GM12875 (cell line): ENCODE data around the gene HESX1.

ENCODE experiments used
- H3K4me3 ChIP-seq: one replicate; pipeline ENCODE4 v1.5.1; 2011; ENCODE audit warnings: low read depth, low read length, control low read depth
- CTCF ChIP-seq: IDR thresholded peaks from 2 replicates; pipeline ENCODE4 v1.5.1; 2011; ENCODE audit warnings: low read depth, mild to moderate bottlenecking, control low read depth, inconsistent platforms, low read length, moderate library complexity, borderline replicate concordance; ENCODE audit not compliant: insufficient read depth

Gene HESX1

GRCh38 chr3:57169108-57169507 lies 30.7 kb downstream of the HESX1 start:
- no peak overlapping the region for H3K4me3 ChIP-seq
- TF ChIP-seq CTCF, result no peak

GRCh38 chr3:57168151-57168550 lies 31.6 kb downstream of the HESX1 start:
- no peak overlapping the region for H3K4me3 ChIP-seq
- no peak for TF ChIP-seq CTCF

- no peak overlapping the region for H3K4me3 ChIP-seq
- TF ChIP-seq CTCF, result no peak
Observed at GRCh38 chr3:57166660-57167059, 33.1 kb downstream of the HESX1 start.

- no peak overlapping the region for H3K4me3 ChIP-seq
Observed at GRCh38 chr3:57165641-57166040, 34.1 kb downstream of the HESX1 start.

GRCh38 chr3:57164657-57165573 lies 34.9 kb downstream of the HESX1 start, which contains the start of gene IL17RD:
Gene IL17RD, minus strand, starts transcription at chr3:57165353. Its CDS starts 67 bp downstream, at chr3:57165286.
- no peak for TF ChIP-seq CTCF
- peak within 1 kb of the TSS; percentile 40 for H3K4me3 ChIP-seq

More at GRCh38 chr3:57165641-57166040, 34.1 kb downstream of the HESX1 start:
- no peak for TF ChIP-seq CTCF

- H3K4me3 ChIP-seq, result no peak overlapping the region
- TF ChIP-seq CTCF, result no peak
Observed at GRCh38 chr3:57164217-57164656, 35.5 kb downstream of the HESX1 start.

GRCh38 chr3:57163751-57164150 lies 36.0 kb downstream of the HESX1 start:
- no peak for TF ChIP-seq CTCF
- no peak overlapping the region for H3K4me3 ChIP-seq
